Erythroblast (primary cell): ENCODE data around the gene BNIPL.

ENCODE experiments used
- GATA1 ChIP-seq: IDR thresholded peaks from 2 replicates; pipeline ENCODE4 v1.6.1; 2011; ENCODE audit warnings: low read depth, mild to moderate bottlenecking, control low read depth, low read length, moderate library complexity
- POLR2A ChIP-seq: IDR thresholded peaks from 2 replicates; pipeline ENCODE4 v1.6.1; 2011; ENCODE audit warnings: mild to moderate bottlenecking, low read length

DNA sequence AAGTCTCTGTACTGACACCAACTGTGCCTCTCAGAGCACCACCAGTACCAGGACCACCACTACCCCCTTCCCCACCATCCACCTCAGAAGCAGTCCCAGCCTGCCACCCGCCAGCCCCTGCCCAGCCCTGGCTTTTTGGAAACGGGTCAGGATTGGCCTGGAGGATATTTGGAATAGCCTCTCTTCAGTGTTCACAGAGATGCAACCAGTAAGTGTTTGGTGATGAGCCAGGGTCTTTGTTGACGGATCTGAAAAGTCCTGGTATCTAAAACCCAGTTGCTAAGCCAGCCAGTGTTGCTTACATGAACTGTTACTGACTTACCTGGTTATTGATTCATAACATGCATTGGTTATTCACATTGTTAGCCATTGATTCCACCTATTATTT lies 12.3 kb downstream of the BNIPL start:
- TF ChIP-seq POLR2A (no peak), GATA1 (no peak)
